NCI-H446 treated with DMSO at 0.1 percent for 48 hours (cell line): ENCODE results near the gene NAXD.
"Not testable (repeated sequence)": the region's sequence is repeated elsewhere in the genome, so short reads cannot be mapped to it uniquely, and the experiment has no call there.

Experiments
- DNase-seq: peaks from one replicate; lab custom pipeline; 2025; lab: John Stamatoyannopoulos, UW

Gene NAXD

GRCh38 chr13:110628477-110628793 lies 13.1 kb downstream of the NAXD start:
- DNase-seq = no peak

GRCh38 chr13:110628952-110629701 lies 13.8 kb downstream of the NAXD start:
- DNase-seq = no peak

GRCh38 chr13:110629735-110630134 lies 14.4 kb downstream of the NAXD start:
- no peak for DNase-seq

- no peak for DNase-seq
Observed at GRCh38 chr13:110630566-110631119, 15.3 kb downstream of the NAXD start.

- not testable (repeated sequence) for DNase-seq
Observed at GRCh38 chr13:110632255-110632654, 16.9 kb downstream of the NAXD start.

GRCh38 chr13:110633776-110634175 lies 18.4 kb downstream of the NAXD start:
- DNase-seq = no peak

- DNase-seq = no peak
Observed at GRCh38 chr13:110634558-110634957, 19.2 kb downstream of the NAXD start.

GRCh38 chr13:110635405-110636002 lies 20.2 kb downstream of the NAXD start:
- DNase-seq = no peak

- DNase-seq = no peak
Observed at GRCh38 chr13:110636053-110636475, 20.7 kb downstream of the NAXD start.

- no peak for DNase-seq
Observed at GRCh38 chr13:110636701-110637201, 21.4 kb downstream of the NAXD start.

- no peak for DNase-seq
Observed at GRCh38 chr13:110637275-110637674, 21.9 kb downstream of the NAXD start.

- no peak for DNase-seq
Observed at GRCh38 chr13:110637747-110638146, 22.4 kb downstream of the NAXD start.

- DNase-seq = no peak
Observed at GRCh38 chr13:110638257-110638656, 22.9 kb downstream of the NAXD start.

- no peak for DNase-seq
Observed at GRCh38 chr13:110638814-110639806, 23.8 kb downstream of the NAXD start.

- DNase-seq = no peak
Observed at GRCh38 chr13:110639935-110640334, 24.6 kb downstream of the NAXD start.

- DNase-seq = no peak
Observed at GRCh38 chr13:110640591-110641029, 25.3 kb downstream of the NAXD start.

- no peak for DNase-seq
Observed at GRCh38 chr13:110641055-110642015, 26.0 kb downstream of the NAXD start.

- DNase-seq = no peak
Observed at GRCh38 chr13:110642291-110642981, 27.1 kb downstream of the NAXD start.

GRCh38 chr13:110643324-110643723 lies 28.0 kb downstream of the NAXD start:
- no peak for DNase-seq

GRCh38 chr13:110643768-110644421 lies 28.6 kb downstream of the NAXD start:
- DNase-seq = no peak
